Caco-2 (cell line): ENCODE data around the gene MTARC1. TPM values are rescaled to one million over a fixed set of nuclear protein-coding genes. Genes with fewer than 3 reads are reported as not detected.

ENCODE experiments used
- BruUV-seq: library from RNA; stranded (reverse); fragments of 400-500 nt; replicated peaks from 2 replicates; lab custom pipeline; 2021; lab: Mats Ljungman, UMichigan
- CTCF ChIA-PET: fragments of 300-600 bp; sonication (Branson Sonifier 250); formaldehyde crosslinking; loops from one replicate; lab custom pipeline; 2022; ENCODE audit warnings: antibody characterized with exemption; lab: Charles Lee
- POLR2A ChIA-PET: fragments of 300-600 bp; sonication (Branson Sonifier 250); formaldehyde crosslinking; loops from one replicate; lab custom pipeline; 2022; ENCODE audit warnings: antibody characterized with exemption; lab: Charles Lee
- DNase-seq, 2 experiments: peaks; one replicate each; pipeline versions ENCODE4 v3.0.0 to v3.0.0-alpha.2; 2020 to 2022
- H3K27me3 ChIP-seq: replicated peaks from 2 replicates; pipeline ENCODE4 v1.6.0; 2011; ENCODE audit warnings: low read length; ENCODE audit not compliant: control insufficient read depth, insufficient read depth
- H3K36me3 ChIP-seq: 2 replicates; pipeline ENCODE4 v1.5.1; 2011; ENCODE audit warnings: low read length; ENCODE audit not compliant: control insufficient read depth, insufficient read depth
- H3K4me1 ChIP-seq: fragments of 250-450 bp; sonication (Bioruptor Pico); 2 replicates; pipeline ENCODE4 v1.5.1; 2020; ENCODE audit warnings: mild to moderate bottlenecking
- H3K4me3 ChIP-seq: 2 replicates; pipeline ENCODE4 v1.5.1; 2011; ENCODE audit warnings: low read depth, mild to moderate bottlenecking, control low read depth, low read length
- H3K9me3 ChIP-seq: fragments of 250-450 bp; sonication (Bioruptor Pico); 2 replicates; pipeline ENCODE4 v1.5.1; 2020; ENCODE audit warnings: mild to moderate bottlenecking, moderate library complexity
- H3K27ac Mint-ChIP-seq: one replicate; pipeline ENCODE4 v1.8.0; 2022; ENCODE audit warnings: mixed read lengths; ENCODE audit not compliant: unreplicated experiment
- H3K27me3 Mint-ChIP-seq: one replicate; pipeline ENCODE4 v1.8.0; 2022; ENCODE audit warnings: mixed read lengths; ENCODE audit not compliant: insufficient read depth, unreplicated experiment
- H3K36me3 Mint-ChIP-seq: one replicate; pipeline ENCODE4 v1.8.0; 2022; ENCODE audit warnings: mild to moderate bottlenecking, mixed read lengths; ENCODE audit not compliant: insufficient read depth, unreplicated experiment
- H3K4me1 Mint-ChIP-seq: one replicate; pipeline ENCODE4 v1.8.0; 2022; ENCODE audit warnings: low read depth, mixed read lengths; ENCODE audit not compliant: unreplicated experiment
- H3K4me3 Mint-ChIP-seq: one replicate; pipeline ENCODE4 v1.8.0; 2022; ENCODE audit warnings: mild to moderate bottlenecking, moderate library complexity, mixed read lengths; ENCODE audit not compliant: unreplicated experiment
- H3K9me3 Mint-ChIP-seq: one replicate; pipeline ENCODE4 v1.8.0; 2022; ENCODE audit warnings: mixed read lengths; ENCODE audit not compliant: unreplicated experiment
- intact Hi-C: fragments of 100-400 bp; cut with micrococcal nuclease; formaldehyde crosslinking; loops from one replicate; pipeline ENCODE4 v1.10.0; 2022; ENCODE audit not compliant: unreplicated experiment
- total RNA-seq: library from RNA; stranded (reverse); gene quantifications from 2 replicates; pipeline ENCODE4 v1.2.3, GENCODE V29; 2022
- TF ChIP-seq, protein P1 (sequence below), 2 experiments: fragments of 200-600 bp in 1 of 2; IDR thresholded peaks; 1 replicate in 1 of 2; 2 replicates in 1 of 2; pipeline versions ENCODE4 v1.5.1 to v1.8.0; 2011 to 2022; ENCODE audit warnings: antibody characterized with exemption in 1 of 2, control low read depth in 1 of 2, inconsistent platforms in 1 of 2, low read depth in 1 of 2, low read length in 1 of 2, mild to moderate bottlenecking in 1 of 2, moderate library complexity in 1 of 2; ENCODE audit not compliant: insufficient read depth in 1 of 2, severe bottlenecking in 1 of 2, unreplicated experiment in 1 of 2

Gene MTARC1
- total RNA-seq, 1 experiment from 2014 or later: 88.7 TPM

DNA sequence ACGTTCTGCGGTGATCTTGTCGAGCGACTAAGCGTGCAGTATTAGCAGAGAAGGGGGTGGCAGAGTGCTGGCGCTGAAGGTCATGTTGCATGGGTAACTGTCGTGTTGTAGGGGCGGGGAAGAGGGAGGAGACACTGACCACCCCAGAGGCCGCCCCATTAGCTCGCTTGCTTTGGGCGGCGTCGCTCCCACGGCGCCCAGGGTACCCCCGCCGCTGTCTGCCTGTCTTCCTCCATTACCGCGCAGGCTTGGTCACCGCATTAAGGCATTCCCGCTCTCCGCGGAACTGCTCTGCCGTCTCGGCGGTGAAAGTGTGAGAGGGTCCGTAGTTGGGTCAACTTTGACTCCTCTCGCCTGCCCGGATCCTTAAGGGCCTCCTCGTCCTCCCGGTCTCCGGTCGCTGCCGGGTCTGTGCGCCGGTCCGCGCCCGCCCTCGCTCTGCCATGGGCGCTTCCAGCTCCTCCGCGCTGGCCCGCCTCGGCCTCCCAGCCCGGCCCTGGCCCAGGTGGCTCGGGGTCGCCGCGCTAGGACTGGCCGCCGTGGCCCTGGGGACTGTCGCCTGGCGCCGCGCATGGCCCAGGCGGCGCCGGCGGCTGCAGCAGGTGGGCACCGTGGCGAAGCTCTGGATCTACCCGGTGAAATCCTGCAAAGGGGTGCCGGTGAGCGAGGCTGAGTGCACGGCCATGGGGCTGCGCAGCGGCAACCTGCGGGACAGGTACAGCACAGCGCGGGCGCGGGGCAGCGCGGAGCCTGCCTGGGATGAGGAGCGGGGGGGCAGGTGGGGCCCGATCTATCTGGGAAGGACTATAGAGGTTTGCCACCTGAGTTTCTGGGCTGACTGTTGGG, 38.4 kb upstream of the MTARC1 start, which contains the start of gene MTARC2:
Gene MTARC2, plus strand, starts transcription at position 234 of the 846 bp plus-strand sequence. Its CDS starts 210 bp downstream, at position 444.
- Mint-ChIP-seq H3K4me1 (peaks cover 13% of the 10 kb centered on the region), H3K9me3 (no peaks in the 10 kb centered on the region), H3K36me3 (no peaks in the 10 kb centered on the region), H3K27ac (peak within 1 kb of the TSS; percentile 47), H3K4me3 (peak within 1 kb of the TSS; percentile 77), H3K27me3 (no peaks in the 10 kb centered on the region)
- peak; percentile 80 to 81 for DNase-seq
- Histone ChIP-seq H3K27me3 (no peaks in the 10 kb centered on the region), H3K36me3 (no peaks in the 10 kb centered on the region), H3K4me1 (no peaks in the 10 kb centered on the region), H3K4me3 (peak within 1 kb of the TSS; percentile 59), H3K9me3 (no peaks in the 10 kb centered on the region)
- ChIA-PET POLR2A (interaction anchor here (1.0 to 1.9 kb wide), 5 partner anchors 14 to 38 kb away, joined by 3 to 8 read pairs (median 4); partner anchors contain the start of gene MTARC1), CTCF (interaction anchor here (1.1 to 2.8 kb wide), 3 partner anchors 15 to 57 kb away, joined by 3 to 16 read pairs (median 6); no protein-coding TSS in a partner anchor)
- BruUV-seq: no TSS peak
- TF ChIP-seq, protein P1, sequence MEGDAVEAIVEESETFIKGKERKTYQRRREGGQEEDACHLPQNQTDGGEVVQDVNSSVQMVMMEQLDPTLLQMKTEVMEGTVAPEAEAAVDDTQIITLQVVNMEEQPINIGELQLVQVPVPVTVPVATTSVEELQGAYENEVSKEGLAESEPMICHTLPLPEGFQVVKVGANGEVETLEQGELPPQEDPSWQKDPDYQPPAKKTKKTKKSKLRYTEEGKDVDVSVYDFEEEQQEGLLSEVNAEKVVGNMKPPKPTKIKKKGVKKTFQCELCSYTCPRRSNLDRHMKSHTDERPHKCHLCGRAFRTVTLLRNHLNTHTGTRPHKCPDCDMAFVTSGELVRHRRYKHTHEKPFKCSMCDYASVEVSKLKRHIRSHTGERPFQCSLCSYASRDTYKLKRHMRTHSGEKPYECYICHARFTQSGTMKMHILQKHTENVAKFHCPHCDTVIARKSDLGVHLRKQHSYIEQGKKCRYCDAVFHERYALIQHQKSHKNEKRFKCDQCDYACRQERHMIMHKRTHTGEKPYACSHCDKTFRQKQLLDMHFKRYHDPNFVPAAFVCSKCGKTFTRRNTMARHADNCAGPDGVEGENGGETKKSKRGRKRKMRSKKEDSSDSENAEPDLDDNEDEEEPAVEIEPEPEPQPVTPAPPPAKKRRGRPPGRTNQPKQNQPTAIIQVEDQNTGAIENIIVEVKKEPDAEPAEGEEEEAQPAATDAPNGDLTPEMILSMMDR (IDR thresholded peaks at IDR 0.05; ENCODE audit: insufficient read depth in 1 of 2, low read depth in 1 of 2, low read length in 1 of 2, severe bottlenecking in 1 of 2, unreplicated experiment in 1 of 2): no peak
- intact Hi-C loops: loop anchor here (1.0 kb wide), 3 partner anchors 14 to 57 kb away; no protein-coding TSS in a partner anchor

DNA sequence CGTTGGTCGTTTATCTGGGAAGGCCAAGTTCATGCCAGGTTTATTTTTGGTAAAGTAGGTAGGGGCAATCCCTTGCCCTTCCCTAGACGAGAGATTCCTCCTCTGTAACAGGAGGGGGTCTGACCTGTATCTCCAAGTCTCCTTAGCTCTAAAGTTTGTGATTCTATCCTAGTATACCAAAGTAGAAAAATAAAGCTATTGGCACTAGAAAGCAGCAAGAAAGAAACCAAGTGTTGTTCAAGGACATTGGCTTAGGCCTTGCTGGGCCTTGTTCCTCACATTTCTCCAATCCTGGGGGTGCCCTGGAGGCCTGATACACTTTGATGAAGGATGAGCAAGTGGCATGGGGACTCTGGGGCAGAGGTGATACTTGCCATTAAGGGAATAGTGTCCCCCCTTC, 37.8 kb upstream of the MTARC1 start:
- no peaks in the 10 kb centered on the region for H3K27me3 ChIP-seq
- H3K4me1 ChIP-seq: no peaks in the 10 kb centered on the region

GRCh38 chr1:220750131-220750515, 36.6 kb upstream of the MTARC1 start:
- no peak for DNase-seq
- H3K36me3 Mint-ChIP-seq: peaks cover 2% of the 10 kb centered on the region
- H3K9me3 ChIP-seq: no peaks in the 10 kb centered on the region
- no peak overlapping the region for H3K4me3 Mint-ChIP-seq
- no peak overlapping the region for H3K4me3 ChIP-seq
- intact Hi-C loops: no loop called here
- no peaks in the 10 kb centered on the region for H3K4me1 ChIP-seq
- H3K27me3 Mint-ChIP-seq: no peaks in the 10 kb centered on the region
- peaks cover 13% of the 10 kb centered on the region for H3K4me1 Mint-ChIP-seq
- BruUV-seq: no TSS peak
- CTCF ChIA-PET: no interaction called here
- TF ChIP-seq, protein P1 (IDR thresholded peaks at IDR 0.05; ENCODE audit: insufficient read depth in 1 of 2, low read depth in 1 of 2, low read length in 1 of 2, severe bottlenecking in 1 of 2, unreplicated experiment in 1 of 2): no peak
- no peak overlapping the region for H3K27ac Mint-ChIP-seq
- POLR2A ChIA-PET: no interaction called here
- H3K36me3 ChIP-seq: no peaks in the 10 kb centered on the region; the same call in 1 of the 2 replicates
- no peaks in the 10 kb centered on the region for H3K9me3 Mint-ChIP-seq
- H3K27me3 ChIP-seq: no peaks in the 10 kb centered on the region

More for the DNA sequence above, 37.8 kb upstream of the MTARC1 start:
- Histone ChIP-seq H3K4me3 (peak overlapping the region; percentile 59), H3K9me3 (no peaks in the 10 kb centered on the region), H3K36me3 (no peaks in the 10 kb centered on the region)
- no peaks in the 10 kb centered on the region for H3K36me3 Mint-ChIP-seq
- ChIA-PET POLR2A (interaction anchor here (0.6 to 1.9 kb wide), 3 partner anchors 14 to 476 kb away, joined by 4 to 8 read pairs (median 7); partner anchors contain the start of gene RAB3GAP2), CTCF (interaction anchor here (1.1 to 2.8 kb wide), 3 partner anchors 15 to 58 kb away, joined by 3 to 16 read pairs (median 6); no protein-coding TSS in a partner anchor)
- intact Hi-C loops: loop anchor here (1.0 kb wide), 3 partner anchors 15 to 58 kb away; no protein-coding TSS in a partner anchor
- H3K4me1 Mint-ChIP-seq: peaks cover 13% of the 10 kb centered on the region
- TF ChIP-seq, protein P1 (IDR thresholded peaks at IDR 0.05; ENCODE audit: insufficient read depth in 1 of 2, low read depth in 1 of 2, low read length in 1 of 2, severe bottlenecking in 1 of 2, unreplicated experiment in 1 of 2): no peak
- DNase-seq: no peak
- H3K4me3 Mint-ChIP-seq: peak overlapping the region; percentile 77
- BruUV-seq: TSS peak; percentile 34
- H3K27ac Mint-ChIP-seq: peak overlapping the region; percentile 47
- H3K9me3 Mint-ChIP-seq: no peaks in the 10 kb centered on the region
- no peaks in the 10 kb centered on the region for H3K27me3 Mint-ChIP-seq
